Activated T-helper 1 cell treated with anti-CD3 and anti-CD28 coated beads, Interleukin-2, amount 50 U/mL, for 16 hours (primary cell): ENCODE measurements around the gene WDFY2.
A peak's percentile ranks its signal among the peaks of the same experiment; 100 is the strongest.

Source experiments
- DNase-seq, 2 donors: peaks; one replicate each; pipeline ENCODE4 v3.0.0-alpha.2; 2020; ENCODE audit warnings: low read depth in 1 of 2, low spot score in 1 of 2

The WDFY2 gene

DNA sequence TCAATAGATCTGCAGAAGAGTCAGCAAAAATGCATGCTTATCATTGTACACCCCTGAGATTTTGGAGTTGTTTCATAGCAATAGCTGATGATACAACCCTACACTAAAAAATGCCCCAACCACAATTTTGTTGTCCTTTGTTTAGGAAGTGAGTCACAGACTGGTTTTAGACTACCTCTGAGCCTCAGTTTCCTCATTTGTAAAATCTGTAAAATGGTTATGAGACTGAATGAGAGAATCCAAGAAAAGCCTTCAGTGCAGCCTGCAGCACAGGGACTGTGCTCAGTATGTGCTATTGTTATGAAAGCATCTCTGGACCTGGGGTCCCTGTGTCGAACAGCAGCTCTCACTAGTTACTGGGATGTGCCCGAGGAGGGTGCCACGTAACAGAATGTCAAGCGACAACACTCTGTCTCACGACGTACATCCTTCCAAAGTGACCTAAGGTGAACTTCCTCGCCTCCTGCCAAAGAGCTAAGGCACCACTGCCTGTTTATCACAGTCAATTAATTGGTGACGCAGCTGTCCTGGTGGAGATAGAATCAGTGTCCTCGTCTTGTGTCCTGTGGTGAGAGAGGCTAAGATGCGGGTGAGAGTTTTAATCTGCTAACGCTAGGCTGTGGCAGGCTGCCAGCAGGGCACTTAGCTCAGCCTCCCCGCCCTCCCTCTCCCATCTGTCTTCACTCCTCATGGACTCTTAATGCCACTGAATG is 201.6 kb downstream of the WDFY2 start:
- DNase-seq, result no peak

DNA sequence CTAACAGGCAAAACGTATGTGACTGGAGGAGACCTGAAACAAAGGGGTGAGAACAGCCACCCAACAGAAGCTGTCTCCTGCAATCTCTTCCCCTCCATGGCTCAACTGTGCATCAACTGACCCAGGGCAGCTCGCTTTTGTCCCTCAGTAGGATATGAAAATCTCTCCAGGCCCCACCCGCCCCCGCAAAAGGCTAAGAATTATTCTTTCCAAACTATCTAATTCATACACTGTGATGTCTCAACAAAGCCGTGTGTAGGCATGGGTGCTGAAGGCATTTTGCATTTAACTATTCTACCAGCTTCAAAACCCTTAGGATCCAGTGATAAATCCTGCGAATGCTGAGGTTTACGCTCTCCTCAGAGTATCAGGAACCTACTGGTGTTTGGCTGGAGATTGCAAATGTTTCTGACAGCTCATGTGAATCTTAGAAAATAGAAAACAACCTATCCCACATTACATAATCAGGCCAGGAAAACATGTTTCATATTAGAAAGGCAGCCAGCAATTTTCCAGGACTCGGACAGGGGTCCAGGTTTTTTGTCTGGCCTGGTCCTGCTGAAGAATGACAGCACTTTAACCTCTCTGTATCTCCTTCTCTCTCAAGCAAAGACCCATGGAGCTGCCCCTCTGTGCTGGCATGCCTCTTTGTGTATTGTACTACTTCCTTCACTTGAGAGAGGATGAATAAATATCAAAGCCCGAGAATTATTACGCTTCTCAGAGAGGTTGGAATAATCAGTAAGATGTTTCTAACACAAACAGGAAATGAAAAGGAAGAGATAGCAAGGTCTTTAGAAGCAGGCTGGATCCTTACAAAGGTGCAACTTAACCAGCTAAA is 202.4 kb downstream of the WDFY2 start:
- no peak for DNase-seq

DNA sequence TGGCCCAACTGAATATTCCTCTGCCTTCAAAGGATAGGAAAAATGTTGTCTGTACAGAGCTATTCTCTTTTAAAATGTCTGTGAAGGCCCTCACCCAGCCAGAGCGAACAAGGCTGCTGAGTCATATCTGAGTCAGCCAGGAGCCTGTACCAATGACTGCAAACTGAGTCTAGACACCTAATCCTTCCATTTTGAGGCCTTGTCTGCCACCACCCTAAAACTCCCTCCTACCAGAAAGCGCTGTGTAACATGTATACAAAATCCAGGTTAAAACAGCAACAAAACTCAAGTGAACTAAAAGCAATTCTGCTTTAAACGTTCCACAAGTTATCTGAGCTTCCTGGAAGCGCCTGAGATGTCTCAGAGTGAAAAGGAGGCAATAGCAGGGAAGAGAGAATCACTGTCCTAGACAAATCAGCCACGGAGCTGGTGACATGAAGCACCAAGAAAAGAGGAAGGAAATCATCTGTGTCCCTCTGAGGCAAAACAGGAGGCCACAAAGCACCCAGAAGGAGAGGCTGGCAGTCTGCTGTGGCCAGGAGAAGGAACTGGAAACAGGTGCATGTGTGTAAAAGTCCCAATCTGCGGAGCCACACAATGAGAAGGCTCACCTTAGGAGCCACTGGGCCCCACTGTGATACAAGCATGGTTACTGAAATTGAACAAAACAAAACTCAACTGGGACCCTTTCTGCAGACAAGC is 209.5 kb downstream of the WDFY2 start:
- no peak for DNase-seq

DNA sequence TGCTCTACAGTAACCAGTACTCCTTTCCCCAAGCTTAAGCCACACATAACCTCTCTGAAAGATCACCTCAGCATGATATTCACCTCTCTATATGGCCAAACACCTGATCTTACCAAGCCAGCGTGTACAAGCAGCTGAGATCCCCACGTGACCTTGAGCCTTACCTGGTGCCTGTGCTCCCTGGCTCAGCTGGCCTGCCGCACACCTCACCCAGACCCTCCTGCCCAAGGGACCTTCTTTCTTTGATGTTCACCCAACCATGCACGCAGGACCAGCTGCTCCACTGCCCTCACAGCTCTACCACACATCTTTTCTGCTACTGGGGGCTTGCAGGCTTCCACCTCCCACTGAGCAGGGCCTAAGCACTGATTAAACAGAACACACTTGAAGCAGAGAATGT is 210.7 kb downstream of the WDFY2 start:
- no peak for DNase-seq

DNA sequence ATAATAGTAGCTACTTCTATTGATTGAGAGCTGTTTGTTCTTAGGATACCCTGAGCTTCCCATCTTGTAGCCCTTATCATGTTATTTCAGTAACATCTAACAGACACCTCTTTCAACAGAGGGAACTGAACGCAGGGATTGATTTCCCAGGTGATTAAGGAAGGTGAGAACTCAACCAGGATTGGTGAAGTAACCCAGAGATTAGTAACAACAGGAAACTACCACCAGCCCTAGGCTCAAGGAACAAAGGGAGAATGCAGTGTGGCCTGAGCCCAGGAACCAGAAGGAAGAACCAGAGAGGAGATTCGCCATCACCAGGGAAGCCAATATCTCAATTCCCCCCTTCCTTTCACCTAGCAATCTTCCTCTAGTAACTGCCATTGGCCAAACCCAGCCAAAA is 211.2 kb downstream of the WDFY2 start:
- no peak for DNase-seq

DNA sequence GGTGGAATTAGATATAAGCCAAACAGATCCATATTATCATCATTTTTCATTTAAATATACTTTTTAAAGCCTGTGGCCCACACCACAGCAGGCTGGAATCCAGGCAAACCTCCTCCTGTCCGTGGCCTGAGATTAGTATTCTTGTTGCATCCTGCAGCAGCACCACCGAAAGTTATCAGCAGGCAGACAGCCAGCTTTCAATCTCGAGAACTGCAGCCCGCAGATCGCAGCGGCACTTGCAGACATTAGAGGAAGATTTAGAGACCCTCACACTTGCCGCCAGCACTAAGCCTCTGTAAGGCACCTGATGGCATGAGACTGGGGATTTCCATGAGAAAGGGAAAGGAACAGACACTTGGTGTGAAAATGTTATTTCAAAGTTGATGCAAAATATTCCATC is 212.3 kb downstream of the WDFY2 start:
- DNase-seq, result no peak

DNA sequence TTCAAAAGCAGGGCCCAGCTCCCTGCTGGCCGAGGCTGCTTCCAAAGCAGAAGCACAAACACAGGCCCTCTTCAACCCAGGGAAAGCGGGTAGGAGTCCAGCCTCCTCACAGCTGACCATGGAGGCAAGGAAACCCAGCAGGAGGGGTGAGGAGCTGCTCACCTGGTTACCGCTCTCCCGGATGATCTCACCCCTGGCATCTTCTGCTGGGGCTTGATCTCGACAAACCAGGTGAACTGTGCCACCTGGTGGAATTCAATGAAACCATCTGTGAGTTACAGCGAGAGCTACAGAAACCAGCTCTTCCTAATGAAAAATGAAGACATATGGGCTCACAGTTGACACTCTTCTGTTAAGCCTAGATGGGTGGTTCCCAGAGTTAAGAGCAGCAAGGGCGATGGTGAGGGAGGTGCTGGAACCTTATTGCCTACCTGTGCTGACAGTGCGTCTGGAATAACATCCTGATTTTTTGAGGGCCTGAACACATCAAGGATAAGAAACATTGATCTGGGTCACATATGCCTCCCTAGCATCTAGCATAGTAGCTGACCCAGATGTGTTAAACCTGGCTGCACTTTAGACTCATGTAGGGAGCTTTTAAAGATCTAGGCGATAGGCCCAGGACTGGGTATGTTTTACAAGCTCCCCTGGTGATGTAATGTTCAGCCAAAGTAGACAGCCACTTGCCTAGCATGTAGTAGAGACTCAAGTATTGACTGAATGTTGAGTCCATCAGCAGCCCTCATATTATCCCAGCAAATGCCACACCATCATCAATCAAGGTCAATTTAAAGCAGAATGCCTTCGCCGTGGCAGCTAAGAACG is 213.6 kb downstream of the WDFY2 start:
- peak in 1 of 2 donors; percentile 34 for DNase-seq

DNA sequence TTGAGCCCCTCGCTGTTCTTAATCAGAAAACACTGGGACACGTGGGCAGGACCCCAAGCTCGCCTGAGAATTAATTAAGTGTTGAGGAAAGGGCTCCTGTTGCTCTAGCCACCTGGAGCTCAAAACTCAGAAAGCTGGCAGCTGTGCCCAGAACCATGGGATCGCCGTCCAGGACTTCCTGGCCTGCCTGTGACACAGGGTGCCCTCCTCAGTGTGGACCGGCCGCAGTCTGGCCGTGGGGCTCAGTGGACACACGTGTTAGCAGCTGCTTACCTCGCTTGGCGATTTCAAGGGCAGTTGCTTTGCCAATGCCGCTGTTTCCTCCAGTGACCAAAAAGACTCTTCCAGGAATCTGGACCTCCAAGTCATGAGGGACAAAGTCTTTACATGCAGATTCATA is 215.0 kb downstream of the WDFY2 start:
- no peak for DNase-seq

DNA sequence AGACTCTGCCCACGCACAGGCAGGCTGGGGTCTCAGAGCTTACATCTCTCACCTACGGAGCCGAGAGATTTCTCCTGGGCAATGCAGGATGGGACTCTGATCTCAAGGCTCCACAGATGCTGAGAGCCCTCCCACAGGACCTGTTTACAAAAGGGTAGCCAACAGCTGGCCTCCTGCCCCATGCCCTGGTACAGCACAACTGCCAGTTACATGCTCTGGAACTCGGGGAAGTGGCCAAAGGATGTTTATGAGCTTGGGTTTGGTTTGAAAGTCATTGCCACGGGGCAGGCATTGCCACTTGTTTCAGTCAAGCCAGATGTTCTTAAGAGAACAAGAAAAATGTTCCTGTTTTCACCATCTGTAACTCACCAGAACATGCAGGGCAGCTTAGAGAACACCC is 216.2 kb downstream of the WDFY2 start:
- DNase-seq, result no peak

DNA sequence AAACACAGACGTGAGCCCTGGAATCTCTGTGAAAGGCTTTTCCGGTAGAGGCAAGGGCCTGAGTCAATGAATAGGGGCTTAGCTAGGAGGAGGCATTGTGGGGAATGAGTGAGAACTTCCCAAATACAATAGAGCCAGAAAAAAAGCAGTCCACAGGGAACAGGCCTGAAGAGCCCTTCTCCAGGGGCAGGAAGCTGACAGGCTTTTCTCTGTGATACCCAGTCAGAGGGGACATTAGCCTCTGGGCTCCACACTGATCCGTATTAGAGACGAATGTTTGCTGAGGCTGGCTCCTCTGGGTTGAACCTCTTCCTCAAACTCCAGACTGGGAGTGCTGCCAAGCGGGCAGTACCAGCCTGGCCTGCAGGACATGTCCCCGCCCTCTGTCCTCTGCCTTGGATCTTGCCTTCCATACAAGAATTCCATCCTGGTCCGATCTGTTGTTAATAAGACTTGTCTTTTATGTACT is 217.4 kb downstream of the WDFY2 start:
- no peak for DNase-seq

DNA sequence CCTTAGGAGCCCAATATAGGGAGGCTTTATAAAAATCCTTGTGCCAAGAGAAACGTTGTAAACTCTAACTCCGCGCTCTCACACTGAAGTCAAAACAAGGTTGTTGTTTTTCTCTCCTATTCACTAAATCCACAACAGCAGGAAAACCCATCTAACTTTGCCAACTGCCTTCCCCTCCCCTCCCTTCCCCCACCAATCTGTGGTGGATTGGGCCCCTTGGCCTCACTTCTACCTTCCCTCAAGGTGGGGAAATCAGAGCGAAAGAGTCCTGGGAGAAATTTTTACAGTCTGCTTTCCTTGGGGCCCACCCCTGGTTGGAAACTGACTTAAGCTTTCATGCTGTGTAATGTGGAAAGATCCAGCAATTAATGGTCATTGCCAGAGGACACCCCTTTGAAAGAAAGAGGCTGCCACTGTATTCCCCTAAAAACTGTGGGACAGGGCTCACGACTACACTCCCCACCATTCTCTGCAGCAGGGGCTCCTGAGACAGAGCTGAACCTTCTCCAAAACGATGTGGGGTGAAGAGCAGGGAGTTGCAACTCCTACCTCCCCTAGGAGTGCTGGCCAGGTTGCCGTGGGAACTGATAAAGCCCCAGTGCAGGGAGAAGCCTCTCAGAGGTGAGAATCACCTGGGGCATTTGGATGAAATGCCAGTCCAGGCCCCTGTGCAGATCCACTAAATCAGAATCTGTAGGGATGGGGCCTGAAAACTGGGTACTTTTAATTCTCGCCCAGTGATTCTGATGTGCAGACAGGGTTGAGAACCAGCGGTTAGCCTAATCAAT is 218.6 kb downstream of the WDFY2 start:
- DNase-seq, result no peak

DNA sequence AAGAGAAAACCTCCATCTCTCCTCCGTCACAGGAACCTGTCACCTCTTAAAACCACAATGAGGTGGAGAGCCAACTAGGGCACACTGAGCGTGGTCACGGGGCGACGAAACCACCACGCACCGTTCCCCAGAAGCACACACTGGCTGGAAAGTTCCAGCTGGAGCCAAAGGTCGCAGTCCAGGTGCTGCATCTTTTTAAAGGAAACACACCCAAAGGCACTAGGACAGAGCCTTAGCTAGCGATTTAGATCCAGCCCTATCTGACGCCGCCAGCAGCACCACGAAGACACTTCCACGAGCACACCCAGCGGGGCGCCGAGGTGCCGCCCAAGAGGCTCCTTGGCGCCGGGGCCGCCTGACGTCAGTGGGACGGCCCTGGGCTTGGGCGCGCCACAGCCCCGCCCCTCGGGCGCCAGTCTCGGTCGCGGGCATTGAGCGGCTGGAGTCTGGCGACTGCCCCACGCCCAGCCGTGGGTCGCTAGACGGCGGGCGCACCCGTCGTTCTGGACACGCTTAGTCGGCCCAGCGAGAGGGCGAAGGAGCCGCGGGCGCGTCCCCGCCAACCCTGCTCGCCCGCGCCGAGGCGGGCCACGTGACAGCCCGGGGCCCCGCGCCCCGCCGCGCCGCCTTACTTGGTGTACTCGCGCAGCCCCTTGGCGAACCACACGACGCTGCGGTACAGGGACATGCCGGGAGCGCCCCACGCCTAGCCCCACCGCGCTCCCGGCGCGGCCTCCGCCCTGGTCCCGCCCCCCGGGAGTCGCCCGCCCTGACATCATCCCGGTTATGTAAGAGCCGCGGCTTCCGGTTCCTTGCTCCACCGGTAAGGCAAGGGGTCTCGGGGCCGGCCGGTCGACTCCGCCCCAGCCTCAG is 219.4 kb downstream of the WDFY2 start, which contains the start of gene DHRS12:
DHRS12 (minus strand) TSS at position 742 of the 873 bp plus-strand sequence. CDS start 4,504 bp downstream, outside the sequence.
- DNase-seq, result peak; percentile 64 to 72

DNA sequence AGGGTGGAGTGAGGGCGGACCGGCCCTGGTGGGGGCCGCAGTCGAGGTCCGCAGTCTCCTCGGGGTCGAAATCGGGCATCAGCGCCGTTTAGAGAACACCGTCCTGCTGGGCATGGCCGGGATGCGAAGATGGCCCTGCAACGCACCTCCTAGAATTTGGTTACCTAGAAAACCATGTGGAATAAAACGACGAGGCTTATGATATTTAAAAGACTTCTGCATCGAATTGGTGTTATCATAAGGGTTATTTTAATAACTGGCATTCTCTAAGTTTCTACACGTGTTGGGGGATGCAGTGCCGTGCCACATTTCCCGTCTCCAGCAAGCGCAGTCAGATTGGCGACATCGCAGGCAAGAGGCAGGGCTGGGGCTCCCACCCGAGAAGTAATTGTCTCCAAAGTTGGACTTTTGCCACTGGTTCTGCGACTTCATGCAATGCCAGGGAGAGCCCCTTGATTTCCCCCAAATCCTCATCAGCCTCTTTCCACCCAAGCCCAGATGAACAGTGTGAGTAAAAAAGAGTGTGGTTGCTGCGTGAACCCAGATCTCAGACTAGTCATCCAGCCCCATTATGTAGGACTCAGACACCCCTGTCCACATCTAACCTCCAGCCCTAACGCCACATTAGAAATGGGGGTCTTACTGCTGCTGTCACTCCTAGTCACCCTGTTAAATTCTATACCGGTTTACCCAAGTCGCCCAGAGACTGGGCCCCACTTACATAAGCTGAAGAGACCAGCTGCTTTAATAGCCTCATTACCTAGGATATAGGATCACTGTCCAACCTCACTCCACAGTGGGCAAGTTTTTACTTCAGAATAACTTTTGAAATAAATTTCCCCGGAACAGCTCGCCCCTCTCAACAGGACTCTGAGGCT is 220.3 kb downstream of the WDFY2 start:
- no peak for DNase-seq

DNA sequence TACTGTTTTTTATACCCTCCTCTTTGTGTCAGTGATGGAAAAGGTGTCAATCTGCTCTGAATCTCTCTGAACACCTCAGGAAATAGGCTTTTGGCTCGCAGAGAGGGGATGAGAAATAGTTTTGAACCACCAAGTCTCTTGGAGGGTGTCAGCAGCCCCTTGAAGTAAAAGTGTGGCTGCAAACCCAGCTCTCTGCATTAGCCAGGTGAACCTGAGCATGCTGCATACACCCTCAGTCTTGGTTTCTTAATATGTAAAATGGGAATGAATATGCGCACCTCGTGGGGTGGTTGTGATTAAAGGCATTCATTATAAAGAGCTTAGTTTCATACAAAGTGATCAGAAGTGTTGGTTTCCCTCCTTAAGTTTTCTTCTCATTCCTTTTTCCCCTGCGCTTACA is 221.1 kb downstream of the WDFY2 start:
- DNase-seq, result no peak

DNA sequence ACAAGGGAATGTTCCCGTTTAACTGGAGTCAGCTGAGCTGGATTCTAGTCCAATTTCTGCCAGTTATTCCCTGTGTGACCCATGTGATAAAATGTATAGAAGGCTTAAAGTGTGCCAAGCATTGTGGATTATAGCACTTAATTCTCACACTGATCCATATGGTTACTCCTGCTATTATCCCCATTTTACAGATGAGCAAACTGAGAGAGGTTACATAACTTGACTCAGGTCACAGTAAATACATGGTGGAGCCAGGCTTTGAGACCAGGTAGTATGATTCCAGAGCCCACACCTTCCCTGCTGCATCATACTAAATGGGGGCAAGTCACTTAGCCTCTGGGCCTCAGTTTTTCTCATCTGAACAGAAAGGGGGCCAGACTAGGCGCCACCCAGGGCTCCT is 221.7 kb downstream of the WDFY2 start:
- no peak for DNase-seq

DNA sequence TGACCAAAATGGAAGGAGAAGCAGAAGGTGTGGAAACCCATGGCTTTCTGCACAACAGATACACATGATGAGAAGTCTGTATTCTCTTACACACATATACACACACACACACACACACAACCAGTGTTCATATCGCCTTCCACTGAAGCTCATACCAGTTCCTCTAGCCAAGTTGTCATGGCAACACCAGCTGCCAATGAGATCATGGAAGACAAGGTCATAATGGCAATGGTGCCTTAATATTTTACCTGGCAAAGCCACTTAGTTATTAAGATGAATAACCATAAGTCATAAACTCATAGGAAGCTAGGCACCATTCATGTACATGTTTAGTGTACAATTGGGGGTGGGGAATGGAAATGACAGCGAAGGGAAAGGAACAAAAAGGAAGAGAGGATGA is 222.3 kb downstream of the WDFY2 start:
- no peak for DNase-seq

DNA sequence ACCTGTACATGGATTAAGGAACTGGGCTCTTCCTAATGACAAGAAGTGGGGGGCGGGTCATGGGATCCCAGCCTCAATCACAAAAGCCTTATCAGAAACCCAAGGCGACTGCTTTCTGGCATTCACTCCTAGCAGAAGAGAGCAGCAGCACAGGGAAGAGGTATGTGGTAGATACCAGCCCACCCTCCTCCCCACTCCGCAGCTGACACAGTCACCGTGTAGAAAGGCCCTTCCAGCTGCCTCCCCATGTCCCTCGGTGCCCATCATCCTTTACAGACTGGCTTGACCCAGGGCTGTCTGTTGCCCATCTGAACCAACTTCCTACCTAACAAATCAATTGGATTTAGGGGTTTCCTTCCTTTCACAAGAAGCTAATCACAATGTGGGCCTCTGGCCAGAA is 222.8 kb downstream of the WDFY2 start:
- DNase-seq, result no peak

DNA sequence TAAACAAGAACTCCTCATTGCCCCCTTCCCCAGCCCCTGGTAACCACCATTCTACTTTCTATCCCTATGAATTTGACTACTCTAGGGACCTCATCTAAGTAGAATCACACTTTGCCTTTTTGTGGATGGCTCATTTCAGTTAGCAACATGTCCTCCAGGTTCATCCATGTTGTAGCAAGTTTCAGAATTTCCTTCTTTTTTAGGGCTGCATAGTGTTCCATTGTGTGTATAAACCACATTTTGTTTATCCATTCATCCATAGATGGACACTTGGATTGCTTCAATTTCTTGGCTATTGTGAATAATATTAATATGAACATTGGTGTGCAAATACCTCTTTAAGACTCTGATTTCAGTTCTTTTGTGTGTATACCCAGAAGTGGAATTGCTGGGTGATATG is 224.5 kb downstream of the WDFY2 start:
- no peak for DNase-seq
